BE2C (cell line): ENCODE measurements around the gene HAPLN1.

Experiments
- DNase-seq: peaks from one replicate; pipeline ENCODE4 v3.0.0-alpha.2; 2020
- H3K27me3 ChIP-seq: fragments of 250-450 bp; sonication (Bioruptor Pico); 2 replicates; pipeline ENCODE4 v1.5.1; 2020; ENCODE audit warnings: mild to moderate bottlenecking
- H3K36me3 ChIP-seq: fragments of 250-450 bp; sonication (Bioruptor Pico); 2 replicates; pipeline ENCODE4 v1.5.1; 2020; ENCODE audit warnings: mild to moderate bottlenecking
- H3K4me1 ChIP-seq: fragments of 250-450 bp; sonication (Bioruptor Pico); 2 replicates; pipeline ENCODE4 v1.5.1; 2020
- H3K4me3 ChIP-seq: 2 replicates; pipeline ENCODE4 v1.5.1; 2011; ENCODE audit warnings: low read depth, low read length
- H3K9me3 ChIP-seq: fragments of 250-450 bp; sonication (Bioruptor Pico); 2 replicates; pipeline ENCODE4 v1.5.1; 2020
- TF ChIP-seq, protein P1 (sequence below): IDR thresholded peaks from 2 replicates; pipeline ENCODE4 v1.5.1; 2012; ENCODE audit warnings: mild to moderate bottlenecking, low read depth, low read length

Gene HAPLN1

DNA sequence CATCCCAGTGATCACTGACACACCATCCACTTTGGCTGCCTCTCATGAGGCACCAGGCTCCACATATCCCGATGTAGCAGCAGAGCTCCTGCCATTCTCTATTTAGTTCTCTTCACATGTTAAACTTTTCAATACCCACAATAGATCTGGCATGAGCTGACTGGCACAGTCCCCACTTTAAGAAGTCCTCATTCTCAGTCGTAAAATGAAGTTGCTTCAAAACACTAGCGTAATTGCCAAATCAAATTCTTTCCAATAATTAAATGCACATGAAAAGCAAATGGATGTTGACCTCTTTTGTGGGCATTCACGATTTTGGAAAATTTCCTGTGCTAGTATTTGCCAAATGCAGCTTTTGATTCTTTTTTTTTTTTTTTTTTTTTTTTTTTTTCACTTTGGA is 32.4 kb downstream of the HAPLN1 start:
- H3K4me1 ChIP-seq, result no peaks in the 10 kb centered on the region
- H3K36me3 ChIP-seq, result no peaks in the 10 kb centered on the region
- TF ChIP-seq, protein P1, sequence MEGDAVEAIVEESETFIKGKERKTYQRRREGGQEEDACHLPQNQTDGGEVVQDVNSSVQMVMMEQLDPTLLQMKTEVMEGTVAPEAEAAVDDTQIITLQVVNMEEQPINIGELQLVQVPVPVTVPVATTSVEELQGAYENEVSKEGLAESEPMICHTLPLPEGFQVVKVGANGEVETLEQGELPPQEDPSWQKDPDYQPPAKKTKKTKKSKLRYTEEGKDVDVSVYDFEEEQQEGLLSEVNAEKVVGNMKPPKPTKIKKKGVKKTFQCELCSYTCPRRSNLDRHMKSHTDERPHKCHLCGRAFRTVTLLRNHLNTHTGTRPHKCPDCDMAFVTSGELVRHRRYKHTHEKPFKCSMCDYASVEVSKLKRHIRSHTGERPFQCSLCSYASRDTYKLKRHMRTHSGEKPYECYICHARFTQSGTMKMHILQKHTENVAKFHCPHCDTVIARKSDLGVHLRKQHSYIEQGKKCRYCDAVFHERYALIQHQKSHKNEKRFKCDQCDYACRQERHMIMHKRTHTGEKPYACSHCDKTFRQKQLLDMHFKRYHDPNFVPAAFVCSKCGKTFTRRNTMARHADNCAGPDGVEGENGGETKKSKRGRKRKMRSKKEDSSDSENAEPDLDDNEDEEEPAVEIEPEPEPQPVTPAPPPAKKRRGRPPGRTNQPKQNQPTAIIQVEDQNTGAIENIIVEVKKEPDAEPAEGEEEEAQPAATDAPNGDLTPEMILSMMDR, result no peak
- H3K27me3 ChIP-seq, result peaks cover 44% of the 10 kb centered on the region
- H3K4me3 ChIP-seq, result no peak overlapping the region
- no peaks in the 10 kb centered on the region for H3K9me3 ChIP-seq
- DNase-seq, result no peak

DNA sequence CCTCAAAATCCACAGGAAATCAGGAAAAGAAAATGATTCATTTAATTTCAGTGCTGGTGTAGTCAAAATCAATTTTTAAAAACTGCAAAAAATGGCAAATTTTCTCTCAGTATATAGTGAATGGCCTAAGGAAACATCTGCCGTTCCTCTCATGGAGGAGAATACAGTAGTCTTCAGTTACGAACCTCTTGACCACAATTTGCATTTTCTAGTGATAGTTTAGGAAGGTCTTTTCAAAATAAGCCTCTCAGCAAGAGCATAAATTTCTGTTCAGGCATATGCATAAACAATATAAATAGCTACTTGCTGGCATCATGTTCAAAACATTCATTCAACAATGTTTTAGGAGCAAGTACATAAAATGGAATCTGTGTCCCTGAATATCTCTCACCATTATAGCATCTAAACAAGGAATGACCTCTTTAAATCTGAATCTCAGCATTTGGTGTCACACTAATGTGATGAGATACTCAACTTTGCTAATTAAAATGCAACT is 33.5 kb downstream of the HAPLN1 start:
- no peak for DNase-seq
- Histone ChIP-seq H3K9me3 (no peaks in the 10 kb centered on the region), H3K4me1 (no peaks in the 10 kb centered on the region), H3K4me3 (no peak overlapping the region), H3K27me3 (peaks cover 42% of the 10 kb centered on the region), H3K36me3 (no peaks in the 10 kb centered on the region)
- TF ChIP-seq, protein P1, result no peak

DNA sequence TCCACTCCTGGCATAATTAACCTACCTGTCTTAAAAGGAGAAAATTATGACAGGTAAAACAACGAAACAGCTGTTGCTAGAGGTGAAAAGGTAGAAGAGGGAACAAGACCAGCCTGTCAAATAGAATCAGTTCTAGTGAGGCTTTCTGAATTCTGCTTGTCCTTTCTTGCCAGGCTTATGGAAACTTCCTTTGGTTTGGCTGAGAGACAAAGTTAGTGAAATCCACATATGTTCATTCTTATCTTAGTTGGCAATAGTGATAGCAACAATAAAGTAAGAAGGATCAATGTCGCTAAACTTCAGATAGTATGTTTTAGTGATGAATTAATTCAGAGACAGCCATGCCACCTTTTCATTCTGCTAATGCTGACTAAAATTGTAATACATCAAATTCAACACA is 34.4 kb downstream of the HAPLN1 start:
- Histone ChIP-seq H3K4me3 (no peak overlapping the region), H3K36me3 (no peaks in the 10 kb centered on the region), H3K4me1 (no peaks in the 10 kb centered on the region), H3K27me3 (peaks cover 40% of the 10 kb centered on the region), H3K9me3 (no peaks in the 10 kb centered on the region)
- DNase-seq, result no peak
- TF ChIP-seq, protein P1, result no peak

DNA sequence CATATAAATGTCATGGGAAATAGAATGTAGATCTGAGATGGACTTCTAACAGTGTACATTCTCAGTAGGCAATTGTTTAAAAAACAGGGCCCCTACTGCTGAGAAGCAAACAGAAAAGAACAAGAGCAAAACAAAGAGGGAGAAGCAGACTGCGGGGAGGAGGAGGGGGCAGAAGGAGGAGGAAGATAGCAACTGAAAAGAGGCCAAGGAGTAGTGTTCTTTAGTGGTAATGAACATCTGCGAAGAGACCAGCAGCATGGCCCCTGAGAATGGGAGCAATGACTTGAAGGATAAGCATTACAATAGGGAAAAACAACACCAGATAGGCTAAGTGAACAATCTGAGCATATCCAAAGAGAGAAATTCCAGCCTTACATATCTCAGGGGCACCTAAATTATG is 36.8 kb downstream of the HAPLN1 start:
- DNase-seq, result no peak
- Histone ChIP-seq H3K36me3 (no peaks in the 10 kb centered on the region), H3K9me3 (no peaks in the 10 kb centered on the region), H3K27me3 (peaks cover 34% of the 10 kb centered on the region), H3K4me1 (no peaks in the 10 kb centered on the region), H3K4me3 (no peak overlapping the region)
- TF ChIP-seq, protein P1, result no peak

DNA sequence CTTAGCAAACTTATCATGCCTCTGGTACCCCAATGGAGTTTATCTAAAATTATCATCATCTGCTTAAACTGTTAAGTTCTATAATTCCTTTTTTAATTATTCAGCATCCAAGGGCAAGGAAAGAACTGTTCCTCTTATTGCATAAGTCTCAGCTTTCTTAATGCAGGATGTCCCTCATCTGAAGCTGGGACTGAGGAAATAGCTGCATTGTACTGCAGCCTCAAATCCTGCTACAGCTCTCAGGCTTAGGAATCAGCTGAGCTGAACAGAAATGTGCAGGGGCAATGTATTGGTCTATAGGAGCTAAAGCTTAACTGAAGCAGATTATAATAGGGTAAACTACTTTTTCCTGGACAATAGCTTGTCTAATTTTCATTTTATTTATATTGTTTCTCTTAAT is 48.0 kb downstream of the HAPLN1 start:
- H3K27me3 ChIP-seq, result no peaks in the 10 kb centered on the region
- no peaks in the 10 kb centered on the region for H3K4me1 ChIP-seq
- no peak for DNase-seq
- H3K4me3 ChIP-seq, result no peak overlapping the region
- H3K9me3 ChIP-seq, result no peaks in the 10 kb centered on the region; the same call in 1 of the 2 replicates
- H3K36me3 ChIP-seq, result no peaks in the 10 kb centered on the region
- TF ChIP-seq, protein P1, result no peak

DNA sequence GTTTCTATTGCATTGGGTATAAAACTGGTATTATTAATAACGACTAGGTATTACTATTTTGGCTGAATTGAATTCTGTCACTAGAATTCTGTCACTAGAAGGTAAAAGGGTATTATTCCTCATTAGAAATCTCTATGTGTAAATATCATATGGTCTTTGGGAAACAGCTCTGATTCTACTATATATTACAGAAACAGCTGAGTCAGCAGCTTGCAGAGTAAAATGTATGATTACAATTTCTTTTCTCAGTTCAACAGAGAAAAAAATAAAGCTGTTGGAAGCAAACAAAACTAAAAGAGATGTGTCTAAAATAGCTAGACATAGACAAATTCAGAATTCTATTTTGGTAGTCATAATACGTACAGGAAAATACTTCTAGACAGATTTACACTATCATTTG is 48.5 kb downstream of the HAPLN1 start:
- Histone ChIP-seq H3K9me3 (no peaks in the 10 kb centered on the region; the same call in 1 of the 2 replicates), H3K4me1 (no peaks in the 10 kb centered on the region), H3K4me3 (no peak overlapping the region), H3K27me3 (no peaks in the 10 kb centered on the region), H3K36me3 (no peaks in the 10 kb centered on the region)
- no peak for DNase-seq
- TF ChIP-seq, protein P1, result no peak
